ENCODE data around the gene HNRNPR.
A peak's percentile ranks its signal among the peaks of the same experiment; 100 is the strongest.
"Not testable (repeated sequence)": the region's sequence is repeated elsewhere in the genome, so short reads cannot be mapped to it uniquely, and the experiment has no call there.

The HNRNPR gene

GRCh38 chr1:23344111-23344986 lies at the start of gene HNRNPR:
HNRNPR (minus strand) TSS chr1:23344284; CDS start chr1:23341008, 3,276 bp downstream.
- no peaks in the 10 kb centered on the region for H3K27me3 ChIP-seq (ENCODE audit: control insufficient read depth, insufficient read depth, low read length)
- H3K9ac ChIP-seq (ENCODE audit: low read length) = peak within 1 kb of the TSS; percentile 74
- H3K9me3 ChIP-seq (ENCODE audit: control insufficient read depth, low read length) = no peaks in the 10 kb centered on the region
- peak within 1 kb of the TSS; percentile 37 for H3K4me3 ChIP-seq (ENCODE audit: low read length)
- no peaks in the 10 kb centered on the region for H3K36me3 ChIP-seq (ENCODE audit: control insufficient read depth, insufficient read depth, low read length)
- H3K4me1 ChIP-seq (ENCODE audit: control insufficient read depth, insufficient read depth, low read length) = peaks cover 16% of the 10 kb centered on the region

- no peak overlapping the region for H3K4me3 ChIP-seq (ENCODE audit: low read length)
- no peaks in the 10 kb centered on the region for H3K9me3 ChIP-seq (ENCODE audit: control insufficient read depth, low read length)
- peaks cover 9% of the 10 kb centered on the region for H3K36me3 ChIP-seq (ENCODE audit: control insufficient read depth, insufficient read depth, low read length)
- no peak overlapping the region for H3K9ac ChIP-seq (ENCODE audit: low read length)
- no peaks in the 10 kb centered on the region for H3K27me3 ChIP-seq (ENCODE audit: control insufficient read depth, insufficient read depth, low read length)
- H3K4me1 ChIP-seq (ENCODE audit: control insufficient read depth, insufficient read depth, low read length) = no peaks in the 10 kb centered on the region
These were observed 49.6 kb upstream of the HNRNPR start for GRCh38 chr1:23393706-23394105.

- Histone ChIP-seq H3K27me3 (ENCODE audit: control insufficient read depth, insufficient read depth, low read length) (no peaks in the 10 kb centered on the region), H3K36me3 (ENCODE audit: control insufficient read depth, insufficient read depth, low read length) (peaks cover 9% of the 10 kb centered on the region), H3K9me3 (ENCODE audit: control insufficient read depth, low read length) (no peaks in the 10 kb centered on the region), H3K9ac (ENCODE audit: low read length) (no peak overlapping the region), H3K4me1 (ENCODE audit: control insufficient read depth, insufficient read depth, low read length) (no peaks in the 10 kb centered on the region), H3K4me3 (ENCODE audit: low read length) (no peak overlapping the region)
These were observed 48.2 kb upstream of the HNRNPR start for GRCh38 chr1:23392125-23392855.

GRCh38 chr1:23389837-23390321 lies 45.8 kb upstream of the HNRNPR start:
- Histone ChIP-seq H3K36me3 (ENCODE audit: control insufficient read depth, insufficient read depth, low read length) (no peaks in the 10 kb centered on the region), H3K27me3 (ENCODE audit: control insufficient read depth, insufficient read depth, low read length) (no peaks in the 10 kb centered on the region), H3K4me3 (ENCODE audit: low read length) (no peak overlapping the region), H3K4me1 (ENCODE audit: control insufficient read depth, insufficient read depth, low read length) (peaks cover 5% of the 10 kb centered on the region), H3K9me3 (ENCODE audit: control insufficient read depth, low read length) (no peaks in the 10 kb centered on the region), H3K9ac (ENCODE audit: low read length) (no peak overlapping the region)

- H3K27me3 ChIP-seq (ENCODE audit: control insufficient read depth, insufficient read depth, low read length) = no peaks in the 10 kb centered on the region
- no peaks in the 10 kb centered on the region for H3K9me3 ChIP-seq (ENCODE audit: control insufficient read depth, low read length)
- no peak overlapping the region for H3K9ac ChIP-seq (ENCODE audit: low read length)
- H3K4me1 ChIP-seq (ENCODE audit: control insufficient read depth, insufficient read depth, low read length) = peaks cover 14% of the 10 kb centered on the region
- H3K4me3 ChIP-seq (ENCODE audit: low read length) = no peak overlapping the region
- peaks cover 2% of the 10 kb centered on the region for H3K36me3 ChIP-seq (ENCODE audit: control insufficient read depth, insufficient read depth, low read length)
These were observed 43.4 kb upstream of the HNRNPR start for GRCh38 chr1:23387494-23387893.

GRCh38 chr1:23385119-23385621 lies 41.1 kb upstream of the HNRNPR start:
- H3K27me3 ChIP-seq (ENCODE audit: control insufficient read depth, insufficient read depth, low read length) = no peaks in the 10 kb centered on the region
- peaks cover 14% of the 10 kb centered on the region for H3K4me1 ChIP-seq (ENCODE audit: control insufficient read depth, insufficient read depth, low read length)
- no peaks in the 10 kb centered on the region for H3K9me3 ChIP-seq (ENCODE audit: control insufficient read depth, low read length)
- no peak overlapping the region for H3K4me3 ChIP-seq (ENCODE audit: low read length)
- peaks cover 4% of the 10 kb centered on the region for H3K36me3 ChIP-seq (ENCODE audit: control insufficient read depth, insufficient read depth, low read length)
- H3K9ac ChIP-seq (ENCODE audit: low read length) = no peak overlapping the region

- Histone ChIP-seq H3K9me3 (ENCODE audit: control insufficient read depth, low read length) (no peaks in the 10 kb centered on the region), H3K36me3 (ENCODE audit: control insufficient read depth, insufficient read depth, low read length) (peaks cover 4% of the 10 kb centered on the region), H3K4me1 (ENCODE audit: control insufficient read depth, insufficient read depth, low read length) (peaks cover 14% of the 10 kb centered on the region), H3K9ac (ENCODE audit: low read length) (no peak overlapping the region), H3K27me3 (ENCODE audit: control insufficient read depth, insufficient read depth, low read length) (no peaks in the 10 kb centered on the region), H3K4me3 (ENCODE audit: low read length) (no peak overlapping the region)
These were observed 40.4 kb upstream of the HNRNPR start for GRCh38 chr1:23384312-23385058.

- Histone ChIP-seq H3K4me1 (ENCODE audit: control insufficient read depth, insufficient read depth, low read length) (peaks cover 14% of the 10 kb centered on the region), H3K9me3 (ENCODE audit: control insufficient read depth, low read length) (no peaks in the 10 kb centered on the region), H3K36me3 (ENCODE audit: control insufficient read depth, insufficient read depth, low read length) (peaks cover 4% of the 10 kb centered on the region), H3K9ac (ENCODE audit: low read length) (no peak overlapping the region), H3K4me3 (ENCODE audit: low read length) (no peak overlapping the region), H3K27me3 (ENCODE audit: control insufficient read depth, insufficient read depth, low read length) (no peaks in the 10 kb centered on the region)
These were observed 39.7 kb upstream of the HNRNPR start for GRCh38 chr1:23383577-23384311.

- H3K4me1 ChIP-seq (ENCODE audit: control insufficient read depth, insufficient read depth, low read length) = peaks cover 18% of the 10 kb centered on the region
- no peaks in the 10 kb centered on the region for H3K9me3 ChIP-seq (ENCODE audit: control insufficient read depth, low read length)
- peaks cover 4% of the 10 kb centered on the region for H3K36me3 ChIP-seq (ENCODE audit: control insufficient read depth, insufficient read depth, low read length)
- H3K4me3 ChIP-seq (ENCODE audit: low read length) = no peak overlapping the region
- no peak overlapping the region for H3K9ac ChIP-seq (ENCODE audit: low read length)
- no peaks in the 10 kb centered on the region for H3K27me3 ChIP-seq (ENCODE audit: control insufficient read depth, insufficient read depth, low read length)
These were observed 37.3 kb upstream of the HNRNPR start for GRCh38 chr1:23381233-23381885.

- peaks cover 4% of the 10 kb centered on the region for H3K36me3 ChIP-seq (ENCODE audit: control insufficient read depth, insufficient read depth, low read length)
- H3K4me3 ChIP-seq (ENCODE audit: low read length) = no peak overlapping the region
- no peak overlapping the region for H3K9ac ChIP-seq (ENCODE audit: low read length)
- no peaks in the 10 kb centered on the region for H3K27me3 ChIP-seq (ENCODE audit: control insufficient read depth, insufficient read depth, low read length)
- peaks cover 18% of the 10 kb centered on the region for H3K4me1 ChIP-seq (ENCODE audit: control insufficient read depth, insufficient read depth, low read length)
- H3K9me3 ChIP-seq (ENCODE audit: control insufficient read depth, low read length) = no peaks in the 10 kb centered on the region
These were observed 36.6 kb upstream of the HNRNPR start for GRCh38 chr1:23380719-23381118.

- H3K9me3 ChIP-seq (ENCODE audit: control insufficient read depth, low read length); H3K36me3 ChIP-seq (ENCODE audit: control insufficient read depth, insufficient read depth, low read length); H3K9ac ChIP-seq (ENCODE audit: low read length); H3K4me3 ChIP-seq (ENCODE audit: low read length); H3K27me3 ChIP-seq (ENCODE audit: control insufficient read depth, insufficient read depth, low read length): not testable (repeated sequence)
- H3K4me1 ChIP-seq (ENCODE audit: control insufficient read depth, insufficient read depth, low read length) = peaks cover 16% of the 10 kb centered on the region
These were observed 36.2 kb upstream of the HNRNPR start for GRCh38 chr1:23380236-23380635.

Data from mucosa of stomach (tissue), 1 donor.